Peyer's patch (tissue), 4 donors: ENCODE results near the gene HSD17B2.

Experiments
- POLR2A ChIP-seq, 2 donors: fragments of 450-650 bp; IDR thresholded peaks; one replicate each; pipeline ENCODE4 v1.5.1; 2017; ENCODE audit warnings: antibody characterized with exemption in 2 of 2, mild to moderate bottlenecking in 2 of 2, moderate library complexity in 2 of 2
- TF ChIP-seq, protein P1 (sequence below), 6 experiments: fragments of 450-650 bp in 4 of 6; fragments of 200-600 bp in 2 of 6; sonication (generic) in 1 of 6; IDR thresholded peaks; one replicate each; pipeline ENCODE4 v1.5.1; 2017 to 2019; ENCODE audit warnings: antibody characterized with exemption in 6 of 6, mild to moderate bottlenecking in 3 of 6, moderate library complexity in 1 of 6

DNA sequence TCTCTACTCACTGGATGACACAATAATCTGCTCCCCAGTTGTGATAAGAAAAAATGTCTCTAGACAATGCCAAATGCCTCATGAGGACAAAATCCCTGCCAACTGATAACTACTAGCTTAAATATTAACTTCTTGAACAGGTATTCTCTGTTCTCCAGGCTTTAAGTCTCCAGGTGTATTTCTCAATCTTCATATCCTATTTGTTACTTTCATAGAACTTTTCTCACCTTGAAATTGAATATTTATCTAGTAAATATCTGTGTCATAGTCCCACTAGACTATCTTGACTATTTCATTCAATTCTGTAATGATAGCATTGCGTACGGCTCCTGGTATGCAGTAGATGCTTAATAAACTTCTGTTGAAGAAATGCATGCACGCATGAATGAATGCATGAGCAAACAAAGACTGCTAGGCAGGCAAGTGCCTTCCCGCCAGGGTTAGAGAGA, 15.9 kb downstream of the HSD17B2 start:
- TF ChIP-seq, protein P1, sequence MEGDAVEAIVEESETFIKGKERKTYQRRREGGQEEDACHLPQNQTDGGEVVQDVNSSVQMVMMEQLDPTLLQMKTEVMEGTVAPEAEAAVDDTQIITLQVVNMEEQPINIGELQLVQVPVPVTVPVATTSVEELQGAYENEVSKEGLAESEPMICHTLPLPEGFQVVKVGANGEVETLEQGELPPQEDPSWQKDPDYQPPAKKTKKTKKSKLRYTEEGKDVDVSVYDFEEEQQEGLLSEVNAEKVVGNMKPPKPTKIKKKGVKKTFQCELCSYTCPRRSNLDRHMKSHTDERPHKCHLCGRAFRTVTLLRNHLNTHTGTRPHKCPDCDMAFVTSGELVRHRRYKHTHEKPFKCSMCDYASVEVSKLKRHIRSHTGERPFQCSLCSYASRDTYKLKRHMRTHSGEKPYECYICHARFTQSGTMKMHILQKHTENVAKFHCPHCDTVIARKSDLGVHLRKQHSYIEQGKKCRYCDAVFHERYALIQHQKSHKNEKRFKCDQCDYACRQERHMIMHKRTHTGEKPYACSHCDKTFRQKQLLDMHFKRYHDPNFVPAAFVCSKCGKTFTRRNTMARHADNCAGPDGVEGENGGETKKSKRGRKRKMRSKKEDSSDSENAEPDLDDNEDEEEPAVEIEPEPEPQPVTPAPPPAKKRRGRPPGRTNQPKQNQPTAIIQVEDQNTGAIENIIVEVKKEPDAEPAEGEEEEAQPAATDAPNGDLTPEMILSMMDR (IDR thresholded peaks at IDR 0.05) = no peak
- no peak for TF ChIP-seq POLR2A (IDR thresholded peaks at IDR 0.05)
